Fibroblast of pulmonary artery (primary cell): Measurements from ENCODE around the gene SCGB2B2.
"Not testable (repeated sequence)": the region's sequence is repeated elsewhere in the genome, so short reads cannot be mapped to it uniquely, and the experiment has no call there.

ENCODE experiments used
- DNase-seq: peaks from one replicate; pipeline ENCODE4 v3.0.0-alpha.2; 2010; ENCODE audit warnings: low read depth
- H3K4me3 ChIP-seq: replicated peaks from 2 replicates; pipeline ENCODE4 v1.5.1; 2011; ENCODE audit warnings: low read depth, mild to moderate bottlenecking, control low read depth, low read length, moderate library complexity
- TF ChIP-seq, protein P1 (sequence below): IDR thresholded peaks from 2 replicates; pipeline ENCODE4 v1.5.1; 2011; ENCODE audit warnings: mild to moderate bottlenecking, control low read depth, low read length, inconsistent platforms; ENCODE audit errors: missing control alignments

Gene SCGB2B2

DNA sequence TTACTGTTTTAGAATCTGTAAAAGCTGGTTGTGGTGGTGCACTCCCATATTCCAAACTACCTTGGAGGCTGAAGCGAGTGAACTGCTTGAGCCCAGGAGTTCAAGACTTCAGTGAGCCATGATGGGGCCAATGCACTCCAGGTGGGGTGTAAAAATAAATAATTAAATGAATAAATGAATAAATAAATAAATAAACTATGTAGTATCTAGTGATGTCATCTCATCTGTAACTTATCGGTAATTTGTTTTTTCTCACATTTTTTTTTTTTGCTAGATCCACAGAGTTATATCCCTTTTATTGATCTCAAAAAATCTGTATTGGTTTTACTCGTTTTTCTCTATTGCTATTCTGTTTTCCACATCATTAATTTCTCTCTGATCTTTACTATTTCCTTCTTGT lies 5.0 kb downstream of the SCGB2B2 start:
- TF ChIP-seq, protein P1, sequence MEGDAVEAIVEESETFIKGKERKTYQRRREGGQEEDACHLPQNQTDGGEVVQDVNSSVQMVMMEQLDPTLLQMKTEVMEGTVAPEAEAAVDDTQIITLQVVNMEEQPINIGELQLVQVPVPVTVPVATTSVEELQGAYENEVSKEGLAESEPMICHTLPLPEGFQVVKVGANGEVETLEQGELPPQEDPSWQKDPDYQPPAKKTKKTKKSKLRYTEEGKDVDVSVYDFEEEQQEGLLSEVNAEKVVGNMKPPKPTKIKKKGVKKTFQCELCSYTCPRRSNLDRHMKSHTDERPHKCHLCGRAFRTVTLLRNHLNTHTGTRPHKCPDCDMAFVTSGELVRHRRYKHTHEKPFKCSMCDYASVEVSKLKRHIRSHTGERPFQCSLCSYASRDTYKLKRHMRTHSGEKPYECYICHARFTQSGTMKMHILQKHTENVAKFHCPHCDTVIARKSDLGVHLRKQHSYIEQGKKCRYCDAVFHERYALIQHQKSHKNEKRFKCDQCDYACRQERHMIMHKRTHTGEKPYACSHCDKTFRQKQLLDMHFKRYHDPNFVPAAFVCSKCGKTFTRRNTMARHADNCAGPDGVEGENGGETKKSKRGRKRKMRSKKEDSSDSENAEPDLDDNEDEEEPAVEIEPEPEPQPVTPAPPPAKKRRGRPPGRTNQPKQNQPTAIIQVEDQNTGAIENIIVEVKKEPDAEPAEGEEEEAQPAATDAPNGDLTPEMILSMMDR: no peak
- no peak for DNase-seq
- H3K4me3 ChIP-seq: no peak overlapping the region

DNA sequence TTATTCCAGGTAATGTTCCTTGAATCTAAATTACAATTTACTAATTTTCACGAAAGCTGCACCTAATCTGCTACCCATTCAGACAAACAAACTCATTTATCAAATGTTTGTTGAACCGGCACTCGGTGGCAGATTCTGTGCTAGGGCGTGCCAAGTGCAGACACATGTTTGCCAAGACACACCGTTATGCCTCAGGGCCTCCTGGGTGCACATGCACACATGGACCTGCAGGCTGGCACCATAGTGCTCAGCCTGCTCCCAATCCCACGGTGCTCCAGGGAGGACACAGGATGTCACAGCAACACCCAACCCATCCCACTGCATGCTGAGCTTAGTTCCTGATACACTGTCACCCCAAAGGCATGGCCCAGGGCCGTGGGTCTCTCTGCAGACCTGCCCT lies 7.7 kb downstream of the SCGB2B2 start:
- DNase-seq: no peak
- TF ChIP-seq, protein P1: no peak
- H3K4me3 ChIP-seq: no peak overlapping the region

DNA sequence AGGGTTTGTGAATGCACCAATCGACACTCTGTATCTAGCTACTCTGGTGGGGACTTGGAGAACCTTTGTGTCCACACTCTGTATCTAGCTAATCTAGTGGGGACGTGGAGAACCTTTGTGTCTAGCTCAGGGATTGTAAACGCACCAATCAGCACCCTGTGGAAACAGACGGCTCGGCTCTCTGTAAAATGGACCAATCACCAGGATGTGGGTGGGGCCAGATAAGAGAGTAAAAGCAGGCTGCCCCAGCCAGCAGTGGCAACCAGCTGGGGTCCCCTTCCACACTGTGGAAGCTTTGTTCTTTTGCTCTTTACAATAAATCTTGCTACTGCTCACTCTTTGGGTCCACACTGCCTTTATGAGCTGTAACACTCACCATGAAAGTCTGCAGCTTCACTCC lies 8.3 kb downstream of the SCGB2B2 start:
- DNase-seq, H3K4me3 ChIP-seq: not testable (repeated sequence)

DNA sequence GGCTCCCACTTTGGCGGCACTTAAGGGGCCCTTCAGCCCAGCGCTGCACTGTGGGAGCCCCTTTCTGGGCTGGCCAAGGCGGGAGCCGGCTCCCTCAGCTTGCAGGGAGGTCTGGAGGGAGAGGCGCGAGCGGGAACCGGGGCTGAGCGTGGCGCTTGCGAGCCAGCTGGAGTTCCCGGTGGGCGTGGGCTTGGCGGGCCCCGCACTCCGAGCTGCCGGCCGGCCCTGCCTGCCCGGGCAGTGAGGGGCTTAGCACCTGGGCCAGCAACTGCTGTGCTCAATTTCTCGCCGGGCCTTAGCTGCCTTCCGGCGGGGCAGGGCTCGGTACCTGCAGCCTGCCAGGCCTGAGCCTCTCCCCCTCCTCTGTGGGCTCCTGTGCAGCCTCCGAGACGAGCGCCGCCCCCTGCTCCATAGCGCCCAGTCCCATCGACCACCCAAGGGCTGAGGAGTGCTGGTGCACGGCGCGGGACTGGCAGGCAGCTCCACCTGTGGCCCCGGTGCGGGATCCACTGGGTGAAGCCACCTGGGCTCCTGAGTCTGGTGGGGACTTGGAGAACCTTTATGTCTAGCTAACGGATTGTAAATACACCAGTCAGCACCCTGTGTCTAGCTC lies 8.8 kb downstream of the SCGB2B2 start:
- not testable (repeated sequence) for H3K4me3 ChIP-seq, DNase-seq

DNA sequence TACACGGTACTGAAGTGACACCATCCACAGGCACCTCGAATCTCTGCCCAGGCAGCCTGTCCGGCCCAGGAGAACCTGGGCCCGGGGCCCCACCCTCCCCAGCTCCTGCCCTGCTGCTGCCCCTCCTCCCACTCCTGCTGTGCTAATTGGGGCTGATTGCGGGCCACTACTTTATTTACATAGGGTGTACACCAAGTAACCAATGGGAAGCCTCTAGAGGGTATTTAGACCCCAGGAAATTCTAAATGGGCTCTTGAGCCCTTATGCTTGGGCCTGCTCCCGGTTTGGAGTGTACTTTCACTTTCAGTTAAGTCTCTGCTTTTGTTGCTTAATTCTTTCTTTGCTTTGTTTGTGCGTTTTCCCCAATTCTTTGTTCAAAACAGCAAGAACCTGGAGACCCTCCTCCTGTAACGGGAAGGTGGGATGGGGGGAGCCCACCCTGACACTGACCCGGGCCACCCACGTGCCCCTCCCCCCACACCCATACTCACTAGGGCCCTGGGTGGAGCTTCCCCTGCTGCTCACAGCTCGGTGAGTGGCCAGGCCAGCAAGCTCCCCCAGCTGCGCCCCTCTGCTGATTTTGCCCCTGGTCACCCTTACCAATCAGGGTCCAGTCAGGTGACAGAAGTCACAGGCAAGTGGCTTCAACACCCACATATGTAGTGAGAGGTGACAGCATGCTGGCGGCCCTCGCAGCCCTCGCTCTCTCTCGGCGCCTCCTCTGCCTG lies 9.4 kb downstream of the SCGB2B2 start:
- DNase-seq: peak; percentile 16
- TF ChIP-seq, protein P1: no peak
- H3K4me3 ChIP-seq: peak overlapping the region; percentile 38

DNA sequence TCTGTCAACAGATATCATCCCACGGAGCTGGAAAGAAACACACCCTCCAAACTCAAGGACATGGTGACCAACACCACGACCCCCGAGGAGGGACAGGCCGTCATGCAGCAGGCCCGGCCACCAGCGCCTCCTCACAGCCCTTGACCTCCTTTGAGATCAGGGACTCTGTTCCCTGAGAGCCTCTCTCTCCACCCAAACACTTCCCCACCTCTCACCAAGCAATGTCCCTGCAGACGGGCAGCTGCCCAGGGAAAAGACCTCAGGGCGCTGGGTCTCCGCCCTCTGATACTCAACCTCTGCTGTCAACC lies 10.0 kb downstream of the SCGB2B2 start:
- TF ChIP-seq, protein P1: no peak
- DNase-seq: no peak
- H3K4me3 ChIP-seq: no peak overlapping the region

DNA sequence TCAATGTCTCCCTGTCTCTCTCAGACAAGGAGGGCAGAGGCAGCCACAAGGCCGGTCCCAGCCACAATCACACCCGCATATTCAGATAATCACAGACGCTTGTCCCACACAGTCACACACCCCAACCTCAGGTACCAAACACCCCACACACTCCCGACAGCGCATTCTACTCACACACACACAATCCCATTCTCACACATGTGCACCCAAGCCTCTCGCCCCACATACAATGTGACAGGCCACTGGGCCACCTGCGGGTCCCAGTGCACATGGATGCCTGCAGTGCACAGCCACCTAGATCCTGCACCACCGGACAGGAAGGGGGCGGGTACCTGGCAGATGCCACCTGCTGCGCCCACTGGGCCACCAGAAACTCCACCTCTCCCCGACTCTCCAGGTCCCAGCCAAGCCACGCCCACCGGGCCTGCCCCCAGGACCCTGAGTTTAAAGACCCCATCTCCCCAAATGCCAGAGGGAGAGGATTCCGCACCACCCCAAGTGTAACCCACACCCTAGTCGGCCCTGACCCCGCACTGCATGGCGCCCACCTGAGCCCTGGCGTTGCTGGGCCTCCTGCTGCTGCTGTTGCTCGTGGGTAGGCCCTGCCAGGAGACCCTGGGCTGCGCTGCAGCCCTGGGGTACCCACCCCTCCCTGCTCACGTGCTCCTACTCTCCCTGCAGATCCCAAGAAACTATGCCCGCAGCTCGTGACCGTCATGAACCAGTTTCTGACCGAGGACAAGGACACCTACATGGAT lies 10.6 kb downstream of the SCGB2B2 start:
- TF ChIP-seq, protein P1: no peak
- DNase-seq: no peak
- no peak overlapping the region for H3K4me3 ChIP-seq

DNA sequence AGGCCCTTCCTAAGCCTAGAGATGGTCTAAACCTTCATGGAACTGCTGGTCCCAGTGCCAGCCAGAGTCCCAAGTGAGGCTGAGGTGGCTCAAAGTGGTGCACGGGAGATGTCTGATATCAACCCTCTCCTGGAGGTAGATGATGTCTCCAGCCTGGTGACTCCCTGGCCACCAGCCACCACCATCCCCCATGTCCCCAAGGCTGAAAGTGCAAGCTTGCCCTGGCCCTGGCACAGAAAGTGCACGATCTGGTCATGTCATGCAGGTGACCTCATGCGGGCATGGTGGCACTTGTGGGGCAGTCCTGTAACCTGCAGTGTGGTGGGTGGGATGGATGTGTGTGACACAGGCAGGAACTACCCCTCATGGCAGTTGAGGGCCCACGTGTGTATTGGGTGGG lies 11.7 kb downstream of the SCGB2B2 start:
- DNase-seq, H3K4me3 ChIP-seq: not testable (repeated sequence)
